HEK293 (cell line): ENCODE measurements around the gene TMEM98.
"Not testable (repeated sequence)": the region's sequence is repeated elsewhere in the genome, so short reads cannot be mapped to it uniquely, and the experiment has no call there.

Source experiments
- OSR2 ChIP-seq: fragments of 450-650 bp; formaldehyde crosslinking; IDR thresholded peaks from 2 replicates; pipeline ENCODE4 v1.5.1; 2016; ENCODE audit warnings: missing biosample characterization, missing genetic modification characterization
- SETDB1 ChIP-seq: IDR thresholded peaks from one replicate; pipeline ENCODE4 v1.6.1; 2017; ENCODE audit warnings: mild to moderate bottlenecking, low read length, moderate library complexity, mixed read lengths; ENCODE audit not compliant: insufficient read length
- ZNF114 ChIP-seq: fragments of 450-650 bp; formaldehyde crosslinking; IDR thresholded peaks from 2 replicates; pipeline ENCODE4 v1.5.0; 2017; ENCODE audit warnings: missing biosample characterization, missing genetic modification characterization
- ZNF24 ChIP-seq: fragments of 450-650 bp; formaldehyde crosslinking; IDR thresholded peaks from 2 replicates; pipeline ENCODE4 v1.5.1; 2016; ENCODE audit warnings: missing biosample characterization, missing genetic modification characterization
- ZNF510 ChIP-seq: fragments of 450-650 bp; formaldehyde crosslinking; IDR thresholded peaks from 2 replicates; pipeline ENCODE4 v1.5.1; 2018; ENCODE audit warnings: mild to moderate bottlenecking, missing genetic modification characterization, missing biosample characterization; ENCODE audit not compliant: insufficient replicate concordance
- ZNF785 ChIP-seq: fragments of 450-650 bp; formaldehyde crosslinking; IDR thresholded peaks from 2 replicates; pipeline ENCODE4 v1.5.1; 2016; ENCODE audit warnings: missing biosample characterization, missing genetic modification characterization
- TF ChIP-seq, protein P1 (sequence below): fragments of 450-650 bp; formaldehyde crosslinking; IDR thresholded peaks from 2 replicates; pipeline ENCODE4 v1.5.1; 2016; ENCODE audit warnings: missing biosample characterization, missing genetic modification characterization
- TF ChIP-seq, protein P2 (sequence below): fragments of 450-650 bp; formaldehyde crosslinking; IDR thresholded peaks from 2 replicates; pipeline ENCODE4 v1.5.0; 2017; ENCODE audit warnings: missing biosample characterization, missing genetic modification characterization, borderline replicate concordance
- TF ChIP-seq, protein P3 (sequence below): fragments of 450-650 bp; formaldehyde crosslinking; IDR thresholded peaks from 2 replicates; pipeline ENCODE4 v1.5.1; 2017; ENCODE audit warnings: missing biosample characterization, missing genetic modification characterization
- TF ChIP-seq, protein P4 (sequence below): fragments of 450-650 bp; formaldehyde crosslinking; IDR thresholded peaks from 2 replicates; pipeline ENCODE4 v1.5.1; 2016; ENCODE audit warnings: missing biosample characterization, missing genetic modification characterization

DNA sequence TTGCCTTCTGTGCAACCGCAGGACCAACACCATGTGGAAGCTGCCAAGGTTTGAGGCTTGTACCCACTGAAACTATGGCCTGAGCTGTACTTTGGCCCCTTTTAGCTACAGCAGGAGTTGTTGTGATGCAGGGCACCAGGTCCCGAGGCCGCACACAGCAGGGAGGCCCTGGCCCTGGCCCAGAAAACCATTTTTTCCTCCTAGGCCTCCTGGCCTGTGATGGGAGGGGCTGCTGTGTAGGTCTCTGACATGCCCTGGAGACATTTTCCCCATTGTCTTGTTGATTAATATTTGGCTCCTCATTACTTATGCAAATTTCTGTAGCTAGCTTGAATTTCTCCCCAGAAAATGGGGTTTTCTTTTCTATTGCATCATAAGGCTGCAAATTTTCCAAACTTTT is 53.7 kb downstream of the TMEM98 start:
- TF ChIP-seq, protein P1, sequence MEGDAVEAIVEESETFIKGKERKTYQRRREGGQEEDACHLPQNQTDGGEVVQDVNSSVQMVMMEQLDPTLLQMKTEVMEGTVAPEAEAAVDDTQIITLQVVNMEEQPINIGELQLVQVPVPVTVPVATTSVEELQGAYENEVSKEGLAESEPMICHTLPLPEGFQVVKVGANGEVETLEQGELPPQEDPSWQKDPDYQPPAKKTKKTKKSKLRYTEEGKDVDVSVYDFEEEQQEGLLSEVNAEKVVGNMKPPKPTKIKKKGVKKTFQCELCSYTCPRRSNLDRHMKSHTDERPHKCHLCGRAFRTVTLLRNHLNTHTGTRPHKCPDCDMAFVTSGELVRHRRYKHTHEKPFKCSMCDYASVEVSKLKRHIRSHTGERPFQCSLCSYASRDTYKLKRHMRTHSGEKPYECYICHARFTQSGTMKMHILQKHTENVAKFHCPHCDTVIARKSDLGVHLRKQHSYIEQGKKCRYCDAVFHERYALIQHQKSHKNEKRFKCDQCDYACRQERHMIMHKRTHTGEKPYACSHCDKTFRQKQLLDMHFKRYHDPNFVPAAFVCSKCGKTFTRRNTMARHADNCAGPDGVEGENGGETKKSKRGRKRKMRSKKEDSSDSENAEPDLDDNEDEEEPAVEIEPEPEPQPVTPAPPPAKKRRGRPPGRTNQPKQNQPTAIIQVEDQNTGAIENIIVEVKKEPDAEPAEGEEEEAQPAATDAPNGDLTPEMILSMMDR: not testable (repeated sequence)
- TF ChIP-seq ZNF114, OSR2, ZNF785, ZNF510, ZNF24 (tag by site-specific recombination): not testable (repeated sequence)
- TF ChIP-seq, protein P2, sequence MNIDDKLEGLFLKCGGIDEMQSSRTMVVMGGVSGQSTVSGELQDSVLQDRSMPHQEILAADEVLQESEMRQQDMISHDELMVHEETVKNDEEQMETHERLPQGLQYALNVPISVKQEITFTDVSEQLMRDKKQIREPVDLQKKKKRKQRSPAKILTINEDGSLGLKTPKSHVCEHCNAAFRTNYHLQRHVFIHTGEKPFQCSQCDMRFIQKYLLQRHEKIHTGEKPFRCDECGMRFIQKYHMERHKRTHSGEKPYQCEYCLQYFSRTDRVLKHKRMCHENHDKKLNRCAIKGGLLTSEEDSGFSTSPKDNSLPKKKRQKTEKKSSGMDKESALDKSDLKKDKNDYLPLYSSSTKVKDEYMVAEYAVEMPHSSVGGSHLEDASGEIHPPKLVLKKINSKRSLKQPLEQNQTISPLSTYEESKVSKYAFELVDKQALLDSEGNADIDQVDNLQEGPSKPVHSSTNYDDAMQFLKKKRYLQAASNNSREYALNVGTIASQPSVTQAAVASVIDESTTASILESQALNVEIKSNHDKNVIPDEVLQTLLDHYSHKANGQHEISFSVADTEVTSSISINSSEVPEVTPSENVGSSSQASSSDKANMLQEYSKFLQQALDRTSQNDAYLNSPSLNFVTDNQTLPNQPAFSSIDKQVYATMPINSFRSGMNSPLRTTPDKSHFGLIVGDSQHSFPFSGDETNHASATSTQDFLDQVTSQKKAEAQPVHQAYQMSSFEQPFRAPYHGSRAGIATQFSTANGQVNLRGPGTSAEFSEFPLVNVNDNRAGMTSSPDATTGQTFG (tag by site-specific recombination): not testable (repeated sequence)
- TF ChIP-seq SETDB1: peak; percentile 75
- TF ChIP-seq, protein P3, sequence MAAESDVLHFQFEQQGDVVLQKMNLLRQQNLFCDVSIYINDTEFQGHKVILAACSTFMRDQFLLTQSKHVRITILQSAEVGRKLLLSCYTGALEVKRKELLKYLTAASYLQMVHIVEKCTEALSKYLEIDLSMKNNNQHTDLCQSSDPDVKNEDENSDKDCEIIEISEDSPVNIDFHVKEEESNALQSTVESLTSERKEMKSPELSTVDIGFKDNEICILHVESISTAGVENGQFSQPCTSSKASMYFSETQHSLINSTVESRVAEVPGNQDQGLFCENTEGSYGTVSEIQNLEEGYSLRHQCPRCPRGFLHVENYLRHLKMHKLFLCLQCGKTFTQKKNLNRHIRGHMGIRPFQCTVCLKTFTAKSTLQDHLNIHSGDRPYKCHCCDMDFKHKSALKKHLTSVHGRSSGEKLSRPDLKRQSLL (tag by site-specific recombination): not testable (repeated sequence)
- TF ChIP-seq, protein P4, sequence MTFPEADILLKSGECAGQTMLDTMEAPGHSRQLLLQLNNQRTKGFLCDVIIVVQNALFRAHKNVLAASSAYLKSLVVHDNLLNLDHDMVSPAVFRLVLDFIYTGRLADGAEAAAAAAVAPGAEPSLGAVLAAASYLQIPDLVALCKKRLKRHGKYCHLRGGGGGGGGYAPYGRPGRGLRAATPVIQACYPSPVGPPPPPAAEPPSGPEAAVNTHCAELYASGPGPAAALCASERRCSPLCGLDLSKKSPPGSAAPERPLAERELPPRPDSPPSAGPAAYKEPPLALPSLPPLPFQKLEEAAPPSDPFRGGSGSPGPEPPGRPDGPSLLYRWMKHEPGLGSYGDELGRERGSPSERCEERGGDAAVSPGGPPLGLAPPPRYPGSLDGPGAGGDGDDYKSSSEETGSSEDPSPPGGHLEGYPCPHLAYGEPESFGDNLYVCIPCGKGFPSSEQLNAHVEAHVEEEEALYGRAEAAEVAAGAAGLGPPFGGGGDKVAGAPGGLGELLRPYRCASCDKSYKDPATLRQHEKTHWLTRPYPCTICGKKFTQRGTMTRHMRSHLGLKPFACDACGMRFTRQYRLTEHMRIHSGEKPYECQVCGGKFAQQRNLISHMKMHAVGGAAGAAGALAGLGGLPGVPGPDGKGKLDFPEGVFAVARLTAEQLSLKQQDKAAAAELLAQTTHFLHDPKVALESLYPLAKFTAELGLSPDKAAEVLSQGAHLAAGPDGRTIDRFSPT (tag by site-specific recombination): not testable (repeated sequence)
